Tibial nerve (tissue), 4 donors: ENCODE measurements around the gene SYNGR3. TPM values are rescaled to one million over a fixed set of nuclear protein-coding genes. Genes with fewer than 3 reads are reported as not detected.
"Not testable (repeated sequence)": the region's sequence is repeated elsewhere in the genome, so short reads cannot be mapped to it uniquely, and the experiment has no call there.

Experiments
- DNase-seq, 2 donors: peaks; one replicate each; pipeline ENCODE4 v3.0.0-alpha.2; 2019; ENCODE audit warnings: low spot score in 2 of 2
- H3K27ac ChIP-seq, 4 donors: fragments of 200-600 bp; sonication (generic) in 3 of 4; one replicate each; pipeline ENCODE4 v1.5.1; 2017 to 2019; ENCODE audit warnings: mild to moderate bottlenecking in 1 of 4
- H3K27me3 ChIP-seq, 2 donors: fragments of 200-600 bp; sonication (generic) in 1 of 2; one replicate each; pipeline versions ENCODE4 v1.5.1 to v1.6.0; 2017 to 2019
- H3K36me3 ChIP-seq, 3 donors: fragments of 200-600 bp; sonication (generic); one replicate each; pipeline ENCODE4 v1.5.1; 2018 to 2019
- H3K4me1 ChIP-seq, 4 donors: fragments of 200-600 bp; sonication (generic) in 3 of 4; one replicate each; pipeline ENCODE4 v1.5.1; 2017 to 2019
- H3K4me3 ChIP-seq, 4 donors: fragments of 200-600 bp; sonication (generic) in 3 of 4; one replicate each; pipeline ENCODE4 v1.5.1; 2017 to 2019; ENCODE audit warnings: mild to moderate bottlenecking in 1 of 4, moderate library complexity in 1 of 4
- H3K9me3 ChIP-seq, 4 donors: fragments of 200-600 bp; sonication (generic) in 3 of 4; one replicate each; pipeline ENCODE4 v1.5.1; 2017 to 2019
- CTCF ChIP-seq, 5 experiments: fragments of 200-600 bp in 3 of 5; fragments of 450-650 bp in 2 of 5; sonication (generic) in 3 of 5; IDR thresholded peaks; one replicate each; pipeline ENCODE4 v1.5.1; 2016 to 2019; ENCODE audit warnings: antibody characterized with exemption in 5 of 5, mild to moderate bottlenecking in 3 of 5, moderate library complexity in 2 of 5
- EP300 ChIP-seq, 2 donors: sonication (generic); formaldehyde crosslinking; IDR thresholded peaks; one replicate each; pipeline ENCODE4 v1.6.1; 2017; ENCODE audit warnings: antibody characterized with exemption in 2 of 2, mild to moderate bottlenecking in 1 of 2
- POLR2A ChIP-seq, 2 donors: fragments of 450-650 bp; IDR thresholded peaks; one replicate each; pipeline ENCODE4 v1.6.1; 2017; ENCODE audit warnings: antibody characterized with exemption in 2 of 2, mild to moderate bottlenecking in 2 of 2, moderate library complexity in 2 of 2
- WGBS, 2 donors: methylation state at CpG; one replicate each; pipeline ENCODE4 v1.1.5; 2018; 5-methylcytosine and 5-hydroxymethylcytosine counted together
- total RNA-seq, 4 donors: library from RNA; depleted of rRNA; stranded (reverse); fragments of >200 nt; gene quantifications; one replicate each; pipeline ENCODE4 v1.1.0, GENCODE V29; 2016

Gene SYNGR3
- total RNA-seq, 4 donors from 2014 or later: 3.9 TPM; not detected in 3

GRCh38 chr16:2033057-2033908, 43.5 kb downstream of the SYNGR3 start:
- H3K4me3 ChIP-seq: peak overlapping the region; percentile 8 to 47 (median 41)
- DNase-seq: peak in 1 of 2 donors; percentile 38
- 5 to 23% methylated on average over 9 to 19 of the region's 37 CpGs for WGBS, 2 donors
- no peaks in the 10 kb centered on the region for H3K9me3 ChIP-seq
- TF ChIP-seq EP300 (IDR thresholded peaks at IDR 0.05): peak; percentile 64 to 83
- no peak for TF ChIP-seq CTCF (IDR thresholded peaks at IDR 0.05)
- peak; percentile 35 to 63 for TF ChIP-seq POLR2A (IDR thresholded peaks at IDR 0.05)
- H3K36me3 ChIP-seq: peaks cover 0 to 6% (median 0%) of the 10 kb centered on the region in 3 donors
- H3K4me1 ChIP-seq: peaks cover 0 to 95% (median 69%) of the 10 kb centered on the region in 4 donors
- no peaks in the 10 kb centered on the region for H3K27me3 ChIP-seq
- H3K27ac ChIP-seq: peak overlapping the region; percentile 71 to 100 (median 94)

GRCh38 chr16:2033909-2034695, 44.3 kb downstream of the SYNGR3 start:
- peak overlapping the region; percentile 8 to 47 (median 41) for H3K4me3 ChIP-seq
- H3K36me3 ChIP-seq: not testable (repeated sequence)
- WGBS, 2 donors: 0 to 18% methylated on average over 1 to 17 of the region's 32 CpGs

GRCh38 chr16:2034696-2035430, 45.1 kb downstream of the SYNGR3 start:
- H3K27ac ChIP-seq: peak overlapping the region; percentile 69 to 99 (median 88)
- TF ChIP-seq EP300 (IDR thresholded peaks at IDR 0.05) (no peak), POLR2A (IDR thresholded peaks at IDR 0.05) (no peak), CTCF (IDR thresholded peaks at IDR 0.05) (no peak)
- 50 to 69% methylated on average over 8 to 14 of the region's 17 CpGs for WGBS, 2 donors
- no peaks in the 10 kb centered on the region for H3K27me3 ChIP-seq
- no peaks in the 10 kb centered on the region for H3K9me3 ChIP-seq
- no peak for DNase-seq
- H3K4me3 ChIP-seq: peak overlapping the region in 2 of 4 donors; percentile 33 to 45
- H3K36me3 ChIP-seq: peaks cover 0 to 4% (median 0%) of the 10 kb centered on the region in 3 donors
- peaks cover 0 to 95% (median 75%) of the 10 kb centered on the region in 4 donors for H3K4me1 ChIP-seq

More at GRCh38 chr16:2033909-2034695, 44.3 kb downstream of the SYNGR3 start:
- peaks cover 0 to 95% (median 70%) of the 10 kb centered on the region in 4 donors for H3K4me1 ChIP-seq
- H3K27ac ChIP-seq: peak overlapping the region; percentile 71 to 100 (median 94)
- H3K27me3 ChIP-seq, DNase-seq, H3K9me3 ChIP-seq: not testable (repeated sequence)

- H3K9me3 ChIP-seq: no peaks in the 10 kb centered on the region
- H3K36me3 ChIP-seq: no peaks in the 10 kb centered on the region
- peaks cover 0 to 98% (median 80%) of the 10 kb centered on the region in 4 donors for H3K4me1 ChIP-seq
- no peaks in the 10 kb centered on the region for H3K27me3 ChIP-seq
- WGBS, 2 donors: 21 to 31% methylated on average over 7 to 25 of the region's 34 CpGs
- peak overlapping the region in 3 of 4 donors; percentile 9 to 45 (median 33) for H3K4me3 ChIP-seq
- H3K27ac ChIP-seq: peak overlapping the region; percentile 69 to 99 (median 88)
- peak; percentile 64 to 78 for DNase-seq
- peak in 1 of 2 donors; percentile 18 for TF ChIP-seq POLR2A (IDR thresholded peaks at IDR 0.05)
- TF ChIP-seq CTCF (IDR thresholded peaks at IDR 0.05): no peak
- peak; percentile 55 to 57 for TF ChIP-seq EP300 (IDR thresholded peaks at IDR 0.05)
Measured at GRCh38 chr16:2035431-2036199, 45.8 kb downstream of the SYNGR3 start.
